NCI-H2227 (cell line): Measurements from ENCODE around the gene KRT6B.

Experiments used
- DNase-seq: peaks from one replicate; lab custom pipeline; 2025; ENCODE audit not compliant: unreplicated experiment; lab: John Stamatoyannopoulos, UW

Gene KRT6B

GRCh38 chr12:52436828-52437474 lies 15.0 kb downstream of the KRT6B start:
- no peak for DNase-seq

DNA sequence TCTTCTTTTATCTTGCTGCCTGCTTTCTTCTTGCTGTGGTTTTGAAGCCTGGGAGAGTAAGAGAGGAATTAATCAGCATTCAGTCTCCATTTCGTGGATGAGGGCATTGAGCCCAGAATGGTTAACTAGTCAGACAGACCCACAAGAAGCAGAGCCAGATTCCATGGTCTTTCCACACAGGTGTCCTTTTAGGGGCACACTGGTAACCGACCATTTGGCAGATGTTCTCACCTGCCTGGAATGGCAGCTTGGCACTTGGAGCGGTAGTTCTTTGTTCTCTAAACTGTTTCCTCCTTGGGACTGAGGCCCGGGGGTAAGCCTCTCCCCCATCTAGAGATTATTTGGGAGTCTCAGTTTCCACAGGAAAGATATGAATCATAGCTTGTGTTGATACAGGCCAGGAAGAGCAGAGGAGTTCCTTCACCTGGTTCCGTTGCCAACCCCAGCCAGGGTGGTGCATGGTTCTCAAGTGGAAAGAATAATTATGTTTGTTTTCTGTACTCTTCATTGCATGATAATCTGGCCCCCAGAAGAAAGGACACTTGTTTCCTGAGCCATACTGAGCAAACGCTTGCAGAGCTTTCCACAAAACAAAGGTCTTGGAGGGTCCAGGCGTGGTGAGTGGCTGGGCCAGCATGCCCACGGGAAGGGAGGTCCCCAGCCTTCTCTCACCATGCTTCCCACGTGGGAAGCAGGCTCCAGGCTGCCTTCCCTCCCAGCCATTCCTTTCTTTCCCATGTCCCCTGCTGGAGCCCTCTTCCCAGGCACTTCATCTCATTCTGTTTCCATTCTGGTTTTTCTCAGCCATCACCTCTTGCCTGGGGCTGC lies 15.7 kb downstream of the KRT6B start:
- DNase-seq = no peak

- DNase-seq = no peak
Measured at GRCh38 chr12:52435659-52435999, 16.3 kb downstream of the KRT6B start.

DNA sequence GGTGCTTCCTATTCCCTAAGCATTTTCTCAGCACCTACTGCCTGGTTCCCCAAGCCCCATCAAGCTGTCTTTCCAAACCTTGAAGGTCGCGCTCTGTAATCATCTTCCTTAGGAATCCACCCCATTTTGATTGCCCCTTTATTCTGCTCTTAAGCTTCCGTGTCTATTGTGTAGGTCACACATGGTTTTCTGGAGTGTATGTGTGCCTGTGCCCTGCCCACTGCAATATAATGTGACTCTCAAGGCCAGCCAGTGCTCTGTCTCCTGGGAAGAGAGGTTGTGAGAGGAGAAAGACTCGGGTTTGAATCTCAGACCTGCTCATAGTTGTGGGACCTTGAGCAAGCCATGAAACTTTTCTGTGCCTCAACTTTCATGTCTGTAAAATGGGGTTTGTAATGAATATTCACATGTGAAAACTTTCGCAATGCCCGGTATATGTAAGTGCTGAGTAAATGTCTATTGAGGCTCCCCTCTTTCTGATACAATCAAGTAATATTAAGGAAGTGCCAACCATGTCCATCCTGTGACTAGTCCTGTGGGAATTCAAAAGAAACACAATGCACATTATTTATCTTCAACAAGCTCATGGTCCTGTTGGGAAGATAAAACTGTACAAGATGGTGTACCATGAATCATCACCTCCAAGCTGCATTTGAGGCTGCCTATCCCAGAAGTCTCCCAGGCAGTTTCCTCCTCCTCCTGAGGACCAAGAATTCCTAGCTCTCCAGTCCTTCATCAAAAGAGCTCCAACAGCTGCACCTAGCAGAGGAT lies 17.0 kb downstream of the KRT6B start:
- no peak for DNase-seq

GRCh38 chr12:52434081-52434733 lies 17.7 kb downstream of the KRT6B start, which contains the start of gene KRT75:
Gene KRT75, minus strand, starts transcription at chr12:52434371. Its CDS starts 67 bp downstream, at chr12:52434304.
- no peak for DNase-seq

GRCh38 chr12:52433501-52434080 lies 18.4 kb downstream of the KRT6B start:
- DNase-seq = no peak

GRCh38 chr12:52432559-52433207 lies 19.3 kb downstream of the KRT6B start:
- DNase-seq = no peak

DNA sequence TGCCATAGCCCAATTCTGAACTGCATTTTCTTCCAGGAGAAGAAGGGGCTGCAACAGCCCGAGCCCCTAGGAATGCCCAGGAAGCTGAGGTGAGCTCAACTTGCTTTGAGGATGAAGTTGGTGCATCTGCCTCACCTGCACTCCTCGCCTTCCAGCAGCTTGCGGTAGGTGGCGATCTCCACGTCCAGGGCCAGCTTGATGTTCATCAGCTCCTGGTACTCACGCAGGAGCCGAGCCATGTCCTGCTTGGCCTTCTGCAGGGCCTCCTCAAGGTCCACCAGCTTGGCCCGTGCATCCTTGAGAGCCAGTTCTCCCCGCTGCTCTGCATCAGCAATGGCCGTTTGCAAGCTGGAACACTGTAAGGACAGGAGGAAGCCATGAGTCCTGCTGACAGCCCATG lies 23.8 kb downstream of the KRT6B start:
- no peak for DNase-seq

DNA sequence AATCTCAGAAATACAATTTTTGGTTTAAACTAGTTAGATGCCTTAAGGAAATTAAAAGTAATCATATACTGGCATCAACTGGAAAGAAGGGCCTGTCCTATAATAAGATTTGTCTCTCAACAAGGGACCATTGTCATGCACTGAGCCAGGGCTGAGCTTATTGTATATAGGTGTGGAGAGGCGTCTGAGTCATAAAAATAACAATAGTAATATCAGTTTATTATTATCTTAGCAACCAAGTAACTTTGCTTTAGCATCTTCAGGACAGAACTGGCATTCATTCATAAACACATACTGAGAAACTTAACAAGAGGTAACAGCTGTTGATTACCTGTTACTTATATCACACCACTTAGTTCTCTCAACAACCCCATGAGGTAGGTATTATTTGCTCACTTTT lies 24.9 kb downstream of the KRT6B start:
- no peak for DNase-seq

GRCh38 chr12:52426034-52426433 lies 25.9 kb downstream of the KRT6B start:
- no peak for DNase-seq

- DNase-seq = no peak
Measured at GRCh38 chr12:52425466-52425865, 26.5 kb downstream of the KRT6B start.

DNA sequence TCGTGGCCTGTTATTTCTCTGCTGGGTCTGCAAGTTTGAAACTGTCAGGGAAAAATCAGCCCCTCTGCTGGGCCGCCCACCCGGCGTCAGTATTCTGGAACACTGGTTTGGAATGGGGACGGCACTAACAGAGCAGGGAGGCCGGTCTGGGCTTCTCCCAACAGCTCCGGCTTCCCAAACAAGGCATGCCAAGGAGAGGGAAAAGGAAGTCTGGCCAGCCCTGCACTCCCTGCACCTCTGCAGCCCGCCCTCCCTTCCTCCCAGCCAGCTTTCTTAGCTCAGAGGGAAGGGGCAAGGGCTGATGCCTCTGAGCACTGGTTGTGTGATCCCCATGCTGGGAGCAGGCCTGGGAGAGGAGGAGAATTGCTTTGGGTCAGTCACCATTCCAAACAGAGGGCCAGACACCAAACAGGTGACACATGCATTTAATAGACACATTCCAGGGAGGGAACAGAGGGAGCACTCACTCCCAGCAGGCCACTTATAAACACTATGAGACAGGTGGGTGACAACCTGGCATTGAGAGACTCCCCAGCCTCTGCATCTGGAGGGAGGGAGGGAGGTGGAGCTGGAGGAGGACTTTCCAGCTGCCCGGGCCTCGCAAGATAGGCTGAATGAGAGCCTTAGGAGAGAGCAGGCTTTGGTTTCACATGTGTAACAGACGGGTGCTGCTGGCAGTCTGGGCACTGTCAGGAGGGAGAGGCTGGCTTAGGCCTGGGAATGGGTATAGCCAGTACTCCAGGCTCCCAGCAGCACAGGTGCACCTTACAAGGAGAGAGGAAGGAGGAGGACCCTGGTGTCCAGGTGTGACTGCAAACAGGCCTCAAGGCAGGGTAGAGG lies 28.1 kb downstream of the KRT6B start:
- no peak for DNase-seq

GRCh38 chr12:52423035-52423434 lies 28.9 kb downstream of the KRT6B start:
- DNase-seq = no peak

- DNase-seq = no peak
Measured at GRCh38 chr12:52419656-52420055, 32.3 kb downstream of the KRT6B start.

- no peak for DNase-seq
Measured at GRCh38 chr12:52418576-52419110, 33.3 kb downstream of the KRT6B start.

DNA sequence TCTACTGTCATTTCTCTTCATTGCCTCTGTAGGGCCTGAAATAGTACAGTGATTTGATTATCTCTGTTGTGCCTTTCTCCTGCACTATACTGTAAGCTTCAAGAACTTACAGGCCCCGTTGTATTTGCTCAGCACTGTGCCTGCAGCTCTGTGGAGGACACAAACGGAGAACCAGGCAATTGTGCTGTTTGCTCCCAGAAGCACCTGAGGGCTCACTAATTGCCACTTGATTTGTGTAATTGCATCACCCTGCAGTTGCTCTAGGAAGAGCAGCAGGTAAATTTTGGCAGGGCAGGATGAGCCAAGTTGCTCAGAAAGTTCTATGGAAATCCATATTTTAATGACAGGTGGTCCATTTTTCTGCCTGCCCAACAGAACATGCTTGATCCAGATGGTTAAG lies 34.2 kb downstream of the KRT6B start:
- no peak for DNase-seq

GRCh38 chr12:52416795-52417194 lies 35.2 kb downstream of the KRT6B start:
- no peak for DNase-seq

GRCh38 chr12:52415870-52416750 lies 35.8 kb downstream of the KRT6B start:
- no peak for DNase-seq
